Endothelial cell of umbilical vein (primary cell): ENCODE results near the gene VPS25.

Experiments used
- CTCF ChIP-seq, 2 donors: IDR thresholded peaks; 1 replicate in 1 of 2; 2 replicates in 1 of 2; pipeline ENCODE4 v1.5.1; 2011; ENCODE audit warnings: low read length in 2 of 2, mild to moderate bottlenecking in 2 of 2, moderate library complexity in 2 of 2, control low read depth in 1 of 2, inconsistent platforms in 1 of 2, low read depth in 1 of 2; ENCODE audit not compliant: insufficient read depth in 1 of 2; ENCODE audit errors: extremely low read depth in 1 of 2
- POLR2A ChIP-seq: IDR thresholded peaks from 2 replicates; pipeline ENCODE4 v1.6.1; 2012; ENCODE audit warnings: low read depth, mild to moderate bottlenecking, control low read depth, low read length

GRCh38 chr17:42819939-42820535 lies 46.8 kb downstream of the VPS25 start:
- TF ChIP-seq CTCF (IDR thresholded peaks at IDR 0.05; ENCODE audit: extremely low read depth in 1 of 2, insufficient read depth in 1 of 2, low read depth in 1 of 2, low read length in 2 of 2) (peak; percentile 81 to 90), POLR2A (no peak)
